22Rv1 (cell line): Measurements from ENCODE around the gene CAPZA3.

Experiments used
- ZFX ChIP-seq: fragments of 450-650 bp; IDR thresholded peaks from 2 replicates; pipeline ENCODE4 v1.6.1; 2017; ENCODE audit warnings: antibody characterized with exemption, borderline replicate concordance
- TF ChIP-seq, protein P1 (sequence below): fragments of 450-650 bp; IDR thresholded peaks from 2 replicates; pipeline ENCODE4 v1.5.1; 2017; ENCODE audit warnings: mild to moderate bottlenecking

- TF ChIP-seq, protein P1, sequence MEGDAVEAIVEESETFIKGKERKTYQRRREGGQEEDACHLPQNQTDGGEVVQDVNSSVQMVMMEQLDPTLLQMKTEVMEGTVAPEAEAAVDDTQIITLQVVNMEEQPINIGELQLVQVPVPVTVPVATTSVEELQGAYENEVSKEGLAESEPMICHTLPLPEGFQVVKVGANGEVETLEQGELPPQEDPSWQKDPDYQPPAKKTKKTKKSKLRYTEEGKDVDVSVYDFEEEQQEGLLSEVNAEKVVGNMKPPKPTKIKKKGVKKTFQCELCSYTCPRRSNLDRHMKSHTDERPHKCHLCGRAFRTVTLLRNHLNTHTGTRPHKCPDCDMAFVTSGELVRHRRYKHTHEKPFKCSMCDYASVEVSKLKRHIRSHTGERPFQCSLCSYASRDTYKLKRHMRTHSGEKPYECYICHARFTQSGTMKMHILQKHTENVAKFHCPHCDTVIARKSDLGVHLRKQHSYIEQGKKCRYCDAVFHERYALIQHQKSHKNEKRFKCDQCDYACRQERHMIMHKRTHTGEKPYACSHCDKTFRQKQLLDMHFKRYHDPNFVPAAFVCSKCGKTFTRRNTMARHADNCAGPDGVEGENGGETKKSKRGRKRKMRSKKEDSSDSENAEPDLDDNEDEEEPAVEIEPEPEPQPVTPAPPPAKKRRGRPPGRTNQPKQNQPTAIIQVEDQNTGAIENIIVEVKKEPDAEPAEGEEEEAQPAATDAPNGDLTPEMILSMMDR, result 0 out of 2 replicates have a peak, but pooled peaks have one; percentile 7
- no peak for TF ChIP-seq ZFX
Measured at GRCh38 chr12:18716236-18716635, 21.7 kb upstream of the CAPZA3 start.
